ENCODE measurements around the gene DBN1.
"Not testable (repeated sequence)": the region's sequence is repeated elsewhere in the genome, so short reads cannot be mapped to it uniquely, and the experiment has no call there.

The DBN1 gene

GRCh38 chr5:177427919-177428573 is 45.4 kb downstream of the DBN1 start:
- Histone ChIP-seq H3K4me1 (ENCODE audit: control insufficient read depth, insufficient read depth, low read length, poor library complexity, severe bottlenecking) (peaks cover 73% of the 10 kb centered on the region), H3K27ac (ENCODE audit: insufficient read depth, low read length, poor library complexity, severe bottlenecking) (peak overlapping the region; percentile 78), H3K36me3 (ENCODE audit: control insufficient read depth, insufficient read depth, low read length) (peaks cover 13% of the 10 kb centered on the region), H3K9me3 (ENCODE audit: control insufficient read depth, low read length) (no peaks in the 10 kb centered on the region), H3K27me3 (replicated peaks; ENCODE audit: control insufficient read depth, insufficient read depth, low read length, poor library complexity, severe bottlenecking) (no peaks in the 10 kb centered on the region), H3K4me3 (ENCODE audit: insufficient read depth, low read depth, low read length, poor library complexity, severe bottlenecking) (peak overlapping the region; percentile 62)
- no peak for DNase-seq

- peak overlapping the region; percentile 62 for H3K4me3 ChIP-seq (ENCODE audit: insufficient read depth, low read depth, low read length, poor library complexity, severe bottlenecking)
These were observed 46.1 kb downstream of the DBN1 start for GRCh38 chr5:177427211-177427822.

GRCh38 chr5:177426566-177427210 is 46.7 kb downstream of the DBN1 start, which contains the start of gene GRK6:
TSS of gene GRK6 (plus strand) at chr5:177426676. CDS start at chr5:177426846, 170 bp downstream.
- Histone ChIP-seq H3K4me3 (ENCODE audit: insufficient read depth, low read depth, low read length, poor library complexity, severe bottlenecking) (peak within 1 kb of the TSS; percentile 62), H3K36me3 (ENCODE audit: control insufficient read depth, insufficient read depth, low read length) (peaks cover 3% of the 10 kb centered on the region), H3K9me3 (ENCODE audit: control insufficient read depth, low read length) (no peaks in the 10 kb centered on the region), H3K27ac (ENCODE audit: insufficient read depth, low read length, poor library complexity, severe bottlenecking) (peak within 1 kb of the TSS; percentile 82), H3K27me3 (replicated peaks; ENCODE audit: control insufficient read depth, insufficient read depth, low read length, poor library complexity, severe bottlenecking) (no peaks in the 10 kb centered on the region), H3K4me1 (ENCODE audit: control insufficient read depth, insufficient read depth, low read length, poor library complexity, severe bottlenecking) (peaks cover 59% of the 10 kb centered on the region)
- peak; percentile 56 to 66 (median 58) for DNase-seq

More at GRCh38 chr5:177427211-177427822, 46.1 kb downstream of the DBN1 start:
- Histone ChIP-seq H3K9me3 (ENCODE audit: control insufficient read depth, low read length) (no peaks in the 10 kb centered on the region), H3K4me1 (ENCODE audit: control insufficient read depth, insufficient read depth, low read length, poor library complexity, severe bottlenecking) (peaks cover 65% of the 10 kb centered on the region), H3K36me3 (ENCODE audit: control insufficient read depth, insufficient read depth, low read length) (peaks cover 6% of the 10 kb centered on the region), H3K27me3 (replicated peaks; ENCODE audit: control insufficient read depth, insufficient read depth, low read length, poor library complexity, severe bottlenecking) (no peaks in the 10 kb centered on the region), H3K27ac (ENCODE audit: insufficient read depth, low read length, poor library complexity, severe bottlenecking) (peak overlapping the region; percentile 78)
- no peak for DNase-seq

GRCh38 chr5:177425801-177426565 is 47.5 kb downstream of the DBN1 start:
- H3K4me1 ChIP-seq (ENCODE audit: control insufficient read depth, insufficient read depth, low read length, poor library complexity, severe bottlenecking): peaks cover 52% of the 10 kb centered on the region
- peak overlapping the region; percentile 82 for H3K27ac ChIP-seq (ENCODE audit: insufficient read depth, low read length, poor library complexity, severe bottlenecking)
- DNase-seq: peak; percentile 99 to 100 (median 100)
- H3K36me3 ChIP-seq (ENCODE audit: control insufficient read depth, insufficient read depth, low read length): peaks cover 3% of the 10 kb centered on the region
- peak overlapping the region; percentile 55 for H3K4me3 ChIP-seq (ENCODE audit: insufficient read depth, low read depth, low read length, poor library complexity, severe bottlenecking)
- no peaks in the 10 kb centered on the region for H3K9me3 ChIP-seq (ENCODE audit: control insufficient read depth, low read length)
- H3K27me3 ChIP-seq (replicated peaks; ENCODE audit: control insufficient read depth, insufficient read depth, low read length, poor library complexity, severe bottlenecking): no peaks in the 10 kb centered on the region

GRCh38 chr5:177425196-177425800 is 48.1 kb downstream of the DBN1 start:
- H3K4me3 ChIP-seq (ENCODE audit: insufficient read depth, low read depth, low read length, poor library complexity, severe bottlenecking): peak overlapping the region; percentile 55

GRCh38 chr5:177423671-177424070 is 49.8 kb downstream of the DBN1 start:
- DNase-seq: no peak
- H3K27ac ChIP-seq (ENCODE audit: insufficient read depth, low read length, poor library complexity, severe bottlenecking): no peak overlapping the region
- H3K4me3 ChIP-seq (ENCODE audit: insufficient read depth, low read depth, low read length, poor library complexity, severe bottlenecking): no peak overlapping the region
- H3K9me3 ChIP-seq (ENCODE audit: control insufficient read depth, low read length): no peaks in the 10 kb centered on the region
- no peaks in the 10 kb centered on the region for H3K36me3 ChIP-seq (ENCODE audit: control insufficient read depth, insufficient read depth, low read length)
- H3K27me3 ChIP-seq (replicated peaks; ENCODE audit: control insufficient read depth, insufficient read depth, low read length, poor library complexity, severe bottlenecking): no peaks in the 10 kb centered on the region
- H3K4me1 ChIP-seq (ENCODE audit: control insufficient read depth, insufficient read depth, low read length, poor library complexity, severe bottlenecking): peaks cover 29% of the 10 kb centered on the region

More at GRCh38 chr5:177425196-177425800, 48.1 kb downstream of the DBN1 start:
- DNase-seq: no peak
- Histone ChIP-seq H3K27me3 (replicated peaks; ENCODE audit: control insufficient read depth, insufficient read depth, low read length, poor library complexity, severe bottlenecking) (no peaks in the 10 kb centered on the region), H3K9me3 (ENCODE audit: control insufficient read depth, low read length) (no peaks in the 10 kb centered on the region), H3K36me3 (ENCODE audit: control insufficient read depth, insufficient read depth, low read length) (peaks cover 3% of the 10 kb centered on the region), H3K27ac (ENCODE audit: insufficient read depth, low read length, poor library complexity, severe bottlenecking) (peak overlapping the region; percentile 82), H3K4me1 (ENCODE audit: control insufficient read depth, insufficient read depth, low read length, poor library complexity, severe bottlenecking) (peaks cover 45% of the 10 kb centered on the region)

GRCh38 chr5:177421062-177421798 is 52.2 kb downstream of the DBN1 start:
- peaks cover 14% of the 10 kb centered on the region for H3K4me1 ChIP-seq (ENCODE audit: control insufficient read depth, insufficient read depth, low read length, poor library complexity, severe bottlenecking)
- H3K9me3 ChIP-seq (ENCODE audit: control insufficient read depth, low read length): no peaks in the 10 kb centered on the region
- no peaks in the 10 kb centered on the region for H3K36me3 ChIP-seq (ENCODE audit: control insufficient read depth, insufficient read depth, low read length)
- no peak overlapping the region for H3K27ac ChIP-seq (ENCODE audit: insufficient read depth, low read length, poor library complexity, severe bottlenecking)
- H3K4me3 ChIP-seq (ENCODE audit: insufficient read depth, low read depth, low read length, poor library complexity, severe bottlenecking): no peak overlapping the region
- H3K27me3 ChIP-seq (replicated peaks; ENCODE audit: control insufficient read depth, insufficient read depth, low read length, poor library complexity, severe bottlenecking): no peaks in the 10 kb centered on the region
- DNase-seq: no peak

GRCh38 chr5:177420472-177420871 is 53.0 kb downstream of the DBN1 start:
- not testable (repeated sequence) for H3K27ac ChIP-seq (ENCODE audit: insufficient read depth, low read length, poor library complexity, severe bottlenecking)
- peaks cover 12% of the 10 kb centered on the region for H3K4me1 ChIP-seq (ENCODE audit: control insufficient read depth, insufficient read depth, low read length, poor library complexity, severe bottlenecking)

GRCh38 chr5:177419046-177419445 is 54.4 kb downstream of the DBN1 start:
- no peak overlapping the region for H3K4me3 ChIP-seq (ENCODE audit: insufficient read depth, low read depth, low read length, poor library complexity, severe bottlenecking)
- no peaks in the 10 kb centered on the region for H3K27me3 ChIP-seq (replicated peaks; ENCODE audit: control insufficient read depth, insufficient read depth, low read length, poor library complexity, severe bottlenecking)
- no peak overlapping the region for H3K27ac ChIP-seq (ENCODE audit: insufficient read depth, low read length, poor library complexity, severe bottlenecking)
- H3K36me3 ChIP-seq (ENCODE audit: control insufficient read depth, insufficient read depth, low read length): no peaks in the 10 kb centered on the region
- DNase-seq: no peak
- no peaks in the 10 kb centered on the region for H3K9me3 ChIP-seq (ENCODE audit: control insufficient read depth, low read length)
- H3K4me1 ChIP-seq (ENCODE audit: control insufficient read depth, insufficient read depth, low read length, poor library complexity, severe bottlenecking): peaks cover 11% of the 10 kb centered on the region

More at GRCh38 chr5:177420472-177420871, 53.0 kb downstream of the DBN1 start:
- not testable (repeated sequence) for H3K36me3 ChIP-seq (ENCODE audit: control insufficient read depth, insufficient read depth, low read length); H3K9me3 ChIP-seq (ENCODE audit: control insufficient read depth, low read length); DNase-seq; H3K4me3 ChIP-seq (ENCODE audit: insufficient read depth, low read depth, low read length, poor library complexity, severe bottlenecking); H3K27me3 ChIP-seq (replicated peaks; ENCODE audit: control insufficient read depth, insufficient read depth, low read length, poor library complexity, severe bottlenecking)

All from effector memory CD4-positive, alpha-beta T cell (primary cell).